GM21619 (cell line): ENCODE measurements around the gene WDR86.

Source experiments
- ATAC-seq: cut with Tn5 transposase; IDR thresholded peaks from one replicate; pipeline ENCODE4 v1.9.1; 2021; ENCODE audit not compliant: unreplicated experiment

The WDR86 gene

DNA sequence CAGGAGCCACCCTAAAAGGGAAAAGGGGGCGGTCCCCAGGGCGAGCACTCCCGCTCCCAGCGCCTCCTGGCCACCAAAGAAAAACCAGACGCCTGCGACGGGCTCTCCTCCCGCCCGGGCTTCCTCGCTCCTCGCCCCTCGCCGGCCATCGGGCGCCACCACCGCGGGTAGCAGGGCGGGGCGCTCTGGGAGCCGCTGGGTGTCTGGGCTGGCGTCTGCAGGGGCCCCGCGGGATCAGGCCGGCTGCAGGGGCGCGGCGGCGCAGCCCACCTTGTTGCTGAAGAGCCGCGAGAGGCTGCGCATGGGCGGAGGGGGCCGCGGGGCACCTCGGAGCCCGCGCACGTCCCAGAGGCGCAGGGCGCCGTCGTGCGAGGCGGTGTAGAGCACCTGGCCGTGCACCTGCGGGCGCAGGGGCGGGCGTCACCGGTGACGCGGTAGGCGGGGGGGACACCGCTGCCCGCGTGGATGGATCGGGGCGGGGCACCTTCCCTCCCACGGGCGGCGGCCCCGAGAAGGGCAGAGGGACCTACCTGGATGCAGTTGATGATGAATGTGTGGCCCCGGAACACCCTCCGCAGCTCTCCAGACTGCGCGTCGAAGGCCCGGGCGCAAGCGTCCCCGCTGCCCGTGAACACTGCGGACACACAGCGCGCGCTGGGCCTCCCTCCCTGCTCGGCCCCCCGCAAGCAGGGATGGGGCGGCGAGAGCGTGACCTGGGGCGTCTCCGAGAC is 28.3 kb downstream of the WDR86 start:
- ATAC-seq, result no peak

DNA sequence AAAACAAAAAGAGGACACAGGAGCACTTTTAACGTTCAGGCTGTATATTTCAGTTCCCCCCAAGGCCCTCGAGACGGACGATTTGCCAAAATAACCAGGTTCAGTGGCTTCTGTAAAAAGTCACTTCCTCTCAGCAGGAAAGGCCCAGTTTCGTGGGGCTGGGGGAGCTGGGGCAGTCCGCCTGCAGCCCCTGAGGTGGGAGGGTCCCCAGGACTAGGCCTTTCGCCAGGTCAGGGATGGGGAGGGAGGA is 28.8 kb downstream of the WDR86 start:
- no peak for ATAC-seq

DNA sequence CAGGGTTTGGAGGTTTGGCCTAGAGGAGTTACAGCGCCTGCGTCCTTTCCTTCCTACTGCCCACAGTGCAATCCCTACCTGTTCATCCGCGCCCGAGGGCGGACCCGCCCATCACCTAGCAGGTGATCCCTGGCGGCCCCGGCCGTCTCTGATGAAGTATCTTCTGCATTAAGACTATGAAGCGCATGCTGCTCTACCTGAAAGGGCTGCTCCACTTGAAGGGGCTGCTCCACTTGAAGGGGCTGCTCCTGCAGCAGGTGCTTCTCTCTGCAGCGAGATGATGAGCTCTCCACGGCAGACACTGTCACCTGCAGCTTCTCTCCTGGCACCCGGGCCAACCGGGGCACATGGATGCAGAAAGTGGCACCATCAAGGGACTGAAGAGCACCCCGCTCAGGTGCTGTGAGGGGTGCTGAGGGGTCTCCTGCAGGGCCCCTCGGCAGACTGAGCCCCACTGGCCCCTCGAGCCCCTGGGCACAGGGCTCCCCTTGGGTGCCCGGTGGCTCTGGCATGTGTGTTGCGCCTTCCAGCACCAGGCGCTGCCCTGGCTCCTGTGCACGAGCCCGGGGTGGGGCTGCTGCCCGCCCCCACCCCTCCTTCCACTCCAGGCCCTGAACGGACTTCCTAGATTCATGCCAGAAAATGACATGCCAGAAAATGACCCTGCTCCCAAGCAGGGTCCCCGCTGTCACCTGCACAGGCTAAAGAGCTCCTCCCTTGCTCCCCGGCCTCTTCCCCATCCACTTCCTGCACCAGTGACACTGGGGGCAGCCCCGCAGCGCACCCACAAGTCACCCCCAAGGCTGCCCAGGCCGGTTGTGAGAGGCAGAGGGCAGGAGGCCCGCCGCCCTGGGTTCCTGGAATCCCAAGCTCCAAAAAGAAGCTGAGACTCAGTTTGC is 29.4 kb downstream of the WDR86 start:
- ATAC-seq, result no peak

DNA sequence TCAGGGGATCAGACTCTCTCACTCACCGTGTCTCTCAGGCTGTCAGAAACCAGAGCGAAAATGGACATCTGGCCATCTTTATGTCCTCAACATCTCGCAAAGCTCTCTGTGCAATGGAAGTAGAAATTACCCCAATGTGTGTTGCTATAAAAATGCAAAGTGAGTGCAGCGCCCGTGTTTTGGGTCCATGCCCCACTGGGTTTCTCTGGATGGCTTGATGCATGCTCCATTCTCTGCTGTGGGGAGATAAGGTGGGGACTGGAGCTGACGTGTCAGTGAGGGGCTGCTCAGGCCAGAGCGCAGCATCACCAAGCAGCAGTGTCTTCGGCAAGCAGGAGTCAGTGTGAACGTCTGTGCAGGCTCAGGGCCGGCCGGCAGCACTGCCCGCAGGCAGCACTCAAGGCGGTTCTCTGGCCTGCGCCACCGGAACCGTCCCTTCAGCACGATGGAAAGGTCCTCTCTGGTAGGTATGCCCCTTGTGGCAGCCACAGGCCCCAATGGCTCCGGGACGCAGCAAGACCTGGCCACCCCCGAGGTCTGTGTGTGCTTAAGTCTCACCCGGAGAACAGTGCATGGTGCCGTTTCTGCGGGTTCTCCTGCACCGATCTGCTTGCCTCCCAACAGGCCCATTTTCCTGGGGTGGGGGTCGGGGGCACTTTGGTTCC is 30.2 kb downstream of the WDR86 start:
- no peak for ATAC-seq

DNA sequence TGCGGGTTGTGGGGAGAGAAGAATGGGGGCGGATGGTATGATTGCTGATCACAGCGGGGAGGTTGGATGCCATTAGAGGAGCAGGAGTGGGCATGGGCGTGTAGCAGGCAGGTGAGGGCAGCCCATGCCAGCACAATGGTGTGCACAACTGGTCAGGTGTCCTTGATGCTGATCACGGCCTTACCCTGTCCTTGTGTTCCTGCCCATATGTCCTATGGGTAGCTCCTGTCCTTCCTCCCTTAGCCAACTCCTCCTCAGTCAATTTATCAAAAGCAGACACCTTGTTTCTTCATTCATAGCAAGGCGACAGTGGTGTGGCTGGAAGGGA is 30.7 kb downstream of the WDR86 start:
- no peak for ATAC-seq

DNA sequence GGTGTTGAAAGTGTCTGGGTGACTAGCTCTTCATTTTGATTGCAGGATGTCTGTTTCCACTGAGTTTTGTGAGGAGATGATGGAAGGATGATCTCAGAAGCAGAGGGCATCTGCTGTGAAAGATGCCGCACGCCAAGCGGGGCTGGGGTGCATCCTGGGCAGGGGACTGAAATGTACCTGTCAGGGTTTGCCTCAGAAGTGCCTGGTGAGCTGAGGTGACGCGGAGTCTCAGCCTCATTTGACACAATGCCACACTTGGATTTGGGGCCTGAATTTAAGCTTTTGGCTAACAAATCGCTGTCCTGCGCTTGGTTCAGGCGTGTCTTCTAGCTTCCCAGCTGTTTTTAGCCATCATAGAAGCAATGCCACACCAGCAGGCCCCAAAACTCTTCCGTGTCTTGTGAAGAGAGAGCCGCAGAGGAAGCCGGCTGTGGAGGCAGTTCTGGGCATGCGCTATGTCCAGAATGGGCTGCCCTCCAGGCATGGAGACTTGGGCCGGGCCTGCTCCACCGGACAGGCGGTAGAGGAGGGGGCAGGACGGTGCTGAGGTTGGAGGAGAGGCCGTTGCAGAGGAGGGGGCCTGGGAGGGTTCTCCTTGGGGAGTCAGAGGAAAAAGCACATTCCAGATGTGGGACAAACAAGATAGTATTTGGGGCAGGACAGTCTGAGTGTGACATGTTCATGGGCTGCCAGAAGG is 31.2 kb downstream of the WDR86 start:
- ATAC-seq, result no peak

DNA sequence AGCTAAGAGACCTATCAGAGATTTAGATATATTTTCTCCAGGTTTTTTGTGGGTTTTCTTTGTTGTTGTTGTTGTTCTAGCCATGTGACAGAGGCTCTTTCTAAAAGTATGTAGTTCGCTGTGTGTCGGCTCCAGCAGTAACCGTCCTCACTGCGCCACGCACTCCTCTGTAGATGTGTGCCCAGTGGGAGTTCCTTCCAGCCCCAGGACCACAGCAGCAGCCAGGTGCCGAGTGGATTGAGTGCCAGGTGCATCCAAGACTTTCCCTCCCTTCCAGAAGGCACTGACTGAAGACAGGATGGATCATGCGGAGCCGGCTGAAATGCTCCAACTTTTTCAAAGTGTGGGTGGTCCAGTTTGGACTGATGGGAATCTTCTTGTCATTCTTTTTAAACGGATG is 31.8 kb downstream of the WDR86 start:
- ATAC-seq, result no peak

DNA sequence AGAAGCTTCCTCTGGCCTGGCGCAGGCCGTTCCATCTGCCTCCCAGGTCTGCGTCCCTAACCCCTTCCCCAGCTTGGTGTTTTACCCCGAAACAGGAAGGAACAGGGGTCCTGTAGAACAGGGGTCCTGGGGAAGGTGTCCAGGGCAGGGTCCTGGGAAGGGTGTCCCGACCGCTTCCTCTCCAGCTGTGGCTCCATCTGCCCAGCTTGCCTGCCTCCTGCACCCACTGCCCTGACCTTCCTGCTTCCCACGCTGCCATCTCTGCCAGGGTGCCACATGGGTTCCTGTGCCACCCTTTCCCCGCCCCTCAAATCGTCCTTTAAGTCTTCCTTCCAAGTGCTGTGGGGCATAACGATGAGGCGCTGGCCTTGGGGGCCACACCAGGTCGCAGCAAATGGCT is 32.4 kb downstream of the WDR86 start:
- no peak for ATAC-seq

DNA sequence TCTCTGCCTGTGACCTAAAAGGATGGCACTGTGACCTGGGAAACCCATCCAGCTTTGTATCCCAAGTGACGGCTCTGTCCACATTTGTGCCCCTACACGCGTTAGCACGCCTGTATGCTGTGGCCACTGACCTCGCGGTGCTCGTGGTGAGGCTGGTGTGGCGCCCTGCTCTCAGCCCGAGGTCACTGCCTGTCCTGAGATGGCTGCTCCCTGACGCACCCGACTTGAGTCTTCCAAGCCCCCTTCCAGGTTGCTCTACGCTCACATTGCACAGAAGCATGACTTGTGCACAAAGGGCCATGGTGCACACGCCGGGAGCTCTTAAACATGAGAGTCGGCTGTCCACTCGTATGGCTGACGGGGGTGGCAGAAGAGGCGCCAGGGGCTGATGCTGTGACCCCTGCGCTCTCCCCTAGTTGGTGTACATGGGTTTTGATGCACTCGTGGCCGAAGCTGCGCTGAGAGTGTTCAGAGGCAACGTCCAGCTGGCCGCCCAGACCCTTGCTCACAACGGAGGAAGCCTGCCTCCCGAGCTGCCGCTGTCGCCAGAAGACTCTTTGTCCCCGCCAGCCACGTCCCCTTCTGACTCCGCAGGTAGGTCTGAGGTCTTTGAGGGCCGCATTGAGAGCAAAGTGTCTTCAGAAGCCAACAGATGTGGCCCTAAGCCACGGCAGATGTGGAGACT is 33.5 kb downstream of the WDR86 start:
- no peak for ATAC-seq

DNA sequence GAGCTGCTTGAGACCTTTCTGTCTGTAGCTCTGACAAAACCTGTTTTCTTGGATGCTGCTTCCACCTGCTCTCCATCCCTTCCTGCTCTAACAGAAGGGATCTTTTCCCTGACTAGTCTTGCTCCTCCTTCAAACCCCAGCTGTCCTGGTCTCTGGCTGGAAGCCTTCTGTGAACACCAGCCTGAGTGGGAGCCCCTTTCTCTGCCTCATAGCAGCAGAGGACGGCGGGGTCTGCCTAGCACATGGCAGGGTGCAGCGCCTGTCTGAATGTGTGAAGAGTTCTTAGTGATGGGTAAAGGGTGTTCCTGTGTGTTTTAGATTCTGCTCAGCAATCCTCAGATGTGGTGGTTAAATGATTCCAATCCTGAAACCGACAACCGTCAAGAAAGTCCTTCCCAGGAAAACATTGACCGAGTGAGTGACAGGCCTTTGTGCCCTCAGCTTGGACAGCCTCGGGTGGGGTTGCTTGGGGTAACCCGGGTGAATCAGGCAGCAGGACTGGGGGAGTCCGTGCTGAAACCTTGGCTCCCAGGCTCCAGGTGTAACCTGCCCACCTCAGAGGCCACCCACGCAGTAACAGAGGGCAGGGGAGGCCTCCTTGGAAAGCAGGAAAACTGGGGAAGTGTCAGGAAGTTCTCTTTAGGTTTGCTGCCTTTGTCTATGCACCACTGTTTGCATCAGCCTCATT is 34.2 kb downstream of the WDR86 start:
- no peak for ATAC-seq

DNA sequence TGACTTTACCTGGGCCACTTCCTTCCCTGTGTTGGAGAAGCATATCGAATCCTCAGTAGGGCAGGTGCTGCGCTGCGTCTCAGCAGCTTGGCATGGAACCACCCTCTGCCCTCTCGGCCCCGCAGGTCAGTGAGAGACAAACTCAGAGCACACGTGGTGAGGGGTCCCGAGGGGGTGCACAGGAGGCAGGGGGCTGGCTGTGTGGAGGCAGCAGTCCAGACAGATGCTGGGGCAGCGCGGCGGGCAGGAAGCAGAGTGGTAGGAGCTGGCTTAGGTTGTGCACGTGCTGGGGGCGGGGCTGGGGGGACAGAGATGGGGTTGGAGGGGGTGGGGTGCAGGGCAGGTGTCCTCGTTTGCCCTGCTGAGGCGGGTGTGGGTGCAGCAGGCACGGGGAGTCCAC is 35.1 kb downstream of the WDR86 start:
- ATAC-seq, result no peak

DNA sequence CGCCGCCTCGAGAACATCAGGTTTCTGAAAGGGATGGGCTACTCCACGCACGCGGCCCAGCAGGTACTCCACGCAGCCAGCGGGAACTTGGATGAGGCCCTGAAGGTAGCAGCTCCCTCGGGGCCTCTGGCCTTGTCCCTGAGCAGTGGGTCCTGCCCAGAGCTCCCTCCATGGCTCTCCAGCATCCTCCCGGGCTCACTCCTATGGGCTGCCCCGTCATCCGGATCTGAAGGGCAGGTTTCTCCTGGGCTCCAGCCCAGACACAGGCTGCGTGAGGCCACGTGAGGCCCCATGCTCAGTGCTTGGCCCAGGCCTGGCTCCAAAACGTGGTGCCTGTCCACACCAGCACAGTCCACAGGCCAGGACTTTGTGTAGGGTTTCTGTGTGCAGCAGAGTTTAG is 35.7 kb downstream of the WDR86 start:
- no peak for ATAC-seq

DNA sequence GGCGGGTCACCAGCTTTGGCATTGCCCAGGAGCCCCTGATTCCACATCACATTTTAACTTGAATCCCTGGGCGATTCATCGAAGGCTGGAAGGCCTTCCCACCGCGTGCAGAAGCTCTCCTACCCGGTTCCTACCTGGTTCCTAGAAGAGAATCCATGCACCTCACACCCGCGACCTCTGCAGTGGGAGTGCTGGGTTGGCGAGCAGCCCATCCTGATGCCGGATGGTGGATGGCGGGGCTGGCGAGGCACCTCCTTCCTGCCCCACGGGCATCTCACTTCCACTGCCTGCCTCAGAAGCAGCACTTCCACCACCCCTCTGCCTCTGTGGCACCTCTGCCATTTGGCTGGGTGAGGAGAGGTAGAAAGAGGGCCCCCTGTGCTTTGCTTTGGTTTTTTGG is 36.2 kb downstream of the WDR86 start:
- no peak for ATAC-seq

DNA sequence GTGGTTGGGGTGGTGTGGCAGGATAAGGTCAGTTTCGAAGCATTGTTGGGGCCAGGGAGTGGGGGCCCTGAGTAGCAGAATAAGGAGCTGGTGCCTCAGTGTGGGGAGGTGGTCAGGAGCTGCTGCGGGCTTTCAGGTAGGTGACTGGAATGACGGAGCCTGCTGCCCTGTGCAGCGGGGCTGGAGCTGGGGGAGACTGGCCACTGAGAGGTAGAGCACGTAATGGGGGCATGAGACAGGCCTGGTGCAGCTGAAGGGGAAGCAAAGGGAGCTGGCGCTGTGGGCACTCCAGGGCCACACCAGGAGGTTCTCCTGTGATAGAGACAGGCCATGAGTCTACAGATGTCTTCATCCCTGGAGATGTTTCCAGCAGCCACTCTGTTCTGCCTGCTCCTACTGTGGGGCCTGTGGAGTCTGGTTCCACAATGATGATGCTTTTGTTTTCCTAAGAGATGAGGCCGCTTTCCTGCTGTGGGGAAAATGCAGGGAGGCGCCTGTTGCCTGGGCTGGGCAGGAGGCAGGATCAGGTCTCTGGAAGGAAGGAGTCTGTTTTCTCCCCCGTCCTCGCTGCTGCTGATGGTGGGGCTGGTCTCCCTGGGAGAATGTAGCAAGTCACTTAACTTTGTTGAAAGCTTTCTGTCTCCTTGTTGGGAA is 37.1 kb downstream of the WDR86 start:
- ATAC-seq, result no peak

DNA sequence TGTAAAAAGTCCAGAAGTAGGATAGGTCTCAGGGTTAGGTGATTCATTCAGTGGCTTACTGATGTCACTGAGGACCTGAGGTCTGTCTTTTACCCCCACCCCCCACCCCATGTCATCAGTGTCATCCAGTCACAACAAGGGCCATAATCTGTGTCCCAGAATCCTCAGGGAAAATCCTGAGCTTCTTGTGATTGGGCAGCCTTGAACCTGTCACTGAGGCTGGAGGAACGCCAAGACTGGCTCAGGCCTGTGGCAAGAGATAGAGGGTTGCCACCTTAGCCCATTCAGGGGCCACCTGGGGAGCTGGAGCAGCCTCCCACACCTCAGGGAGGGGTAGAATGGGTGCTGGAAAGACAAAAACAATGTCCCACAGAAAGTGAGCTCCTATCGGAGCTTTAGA is 38.6 kb downstream of the WDR86 start:
- ATAC-seq, result no peak

DNA sequence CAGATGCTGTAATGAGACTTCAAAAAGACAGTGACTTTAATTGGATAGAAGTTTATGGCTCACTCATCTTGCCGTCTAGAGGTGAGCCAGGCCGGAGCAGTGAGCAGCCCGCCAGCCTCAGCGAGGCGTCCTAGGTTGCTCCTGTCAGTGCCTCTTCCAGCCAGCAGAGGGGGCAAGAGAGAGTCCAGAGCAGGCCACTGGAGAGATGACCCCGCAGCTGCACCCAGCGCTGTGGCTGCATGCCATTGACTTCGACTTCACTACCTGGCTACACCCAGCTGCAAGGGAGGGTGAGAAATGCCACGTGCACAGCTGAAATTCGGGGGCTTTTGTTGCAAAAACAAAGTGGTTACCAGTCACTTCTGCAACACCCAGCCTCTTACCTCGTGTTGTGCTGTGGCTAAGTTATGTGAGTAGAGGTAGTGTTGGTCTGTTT is 41.7 kb downstream of the WDR86 start:
- peak; percentile 98 for ATAC-seq

DNA sequence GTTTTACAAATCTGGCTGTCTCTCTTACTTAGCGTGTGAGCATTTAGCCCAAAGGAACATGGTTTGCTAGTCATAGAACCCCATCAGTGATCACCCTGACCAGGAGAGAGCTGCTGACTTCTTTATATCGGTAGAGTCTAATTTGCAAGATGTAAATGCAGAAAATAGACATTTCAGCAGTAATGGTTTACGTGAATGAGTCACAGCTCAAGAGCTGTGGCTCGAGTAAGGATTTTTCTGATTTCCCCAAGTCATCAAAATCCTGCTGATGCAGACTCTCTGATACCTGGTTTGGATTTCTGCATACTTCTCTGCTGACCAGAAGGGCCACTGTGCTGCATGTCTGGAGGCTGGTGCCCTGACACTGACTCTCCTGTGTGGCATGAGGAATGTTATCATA is 42.6 kb downstream of the WDR86 start:
- no peak for ATAC-seq

DNA sequence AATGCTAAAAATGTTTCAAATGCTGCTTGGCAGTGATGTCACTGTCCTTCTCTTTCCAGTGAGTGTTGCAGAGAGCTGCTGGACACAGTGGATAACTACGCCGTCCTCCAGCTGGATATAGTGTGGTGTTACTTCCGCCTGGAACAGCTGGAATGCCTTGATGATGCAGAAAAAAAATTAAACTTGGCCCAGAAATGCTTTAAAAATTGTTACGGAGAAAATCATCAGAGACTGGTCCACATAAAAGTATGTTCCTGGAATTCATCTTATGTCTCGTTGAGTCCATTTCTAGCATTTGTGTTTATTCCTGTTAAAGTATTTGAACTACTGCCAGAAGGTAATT is 43.0 kb downstream of the WDR86 start:
- ATAC-seq, result no peak

DNA sequence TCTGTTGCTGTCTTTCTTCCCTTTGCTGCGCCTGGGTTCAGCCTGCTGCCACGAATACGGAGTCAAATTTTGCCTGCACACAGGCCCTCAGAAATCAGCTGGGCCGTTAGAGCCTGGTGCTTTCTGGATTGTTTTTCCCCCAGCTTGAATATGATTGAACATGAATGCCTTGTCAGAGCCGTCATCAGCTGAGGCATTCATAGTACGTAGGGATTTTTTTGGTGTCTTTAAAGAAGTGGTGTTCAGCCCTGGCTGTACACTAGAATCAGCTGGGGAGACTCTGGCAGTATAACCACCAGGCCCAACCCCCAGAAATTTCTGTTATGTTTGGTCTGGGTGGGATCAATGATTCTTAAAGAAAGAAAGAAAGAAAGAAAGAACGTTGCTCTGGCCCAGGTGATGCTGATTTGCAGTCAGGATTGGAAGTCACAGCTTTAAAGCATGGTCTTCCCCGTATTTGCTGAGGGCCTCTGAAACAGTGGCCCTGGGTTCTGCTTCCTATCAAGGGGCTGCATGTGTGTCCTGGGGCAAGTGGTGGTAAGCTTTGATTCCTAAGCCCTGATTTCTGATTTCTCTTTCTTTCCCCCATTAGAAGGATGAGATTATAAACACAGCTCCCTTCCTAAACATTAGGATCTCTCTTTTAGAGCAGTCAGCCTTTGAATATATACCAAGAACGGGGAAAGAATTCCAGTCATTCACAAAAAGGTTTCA is 43.5 kb downstream of the WDR86 start:
- ATAC-seq, result no peak

DNA sequence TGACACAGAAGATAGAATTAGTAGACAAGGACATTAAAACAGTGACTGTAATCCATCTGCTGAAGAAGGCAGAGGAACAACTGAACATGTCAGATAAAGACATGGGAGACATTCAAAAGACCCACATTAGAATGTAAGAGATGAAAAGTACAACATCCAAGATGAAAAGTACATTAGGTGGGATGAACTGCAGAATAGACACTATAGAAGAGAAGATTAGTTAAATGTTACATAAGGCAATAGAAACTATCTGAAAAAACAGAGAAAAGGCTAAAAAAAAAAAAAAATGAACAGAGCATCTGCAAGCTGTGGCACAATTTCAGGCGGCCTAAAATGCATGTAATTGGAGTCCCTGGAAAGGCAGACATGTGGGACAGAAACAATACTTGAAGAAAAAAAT is 46.7 kb downstream of the WDR86 start:
- ATAC-seq, result no peak
